ENCODE measurements around the gene AKR1C2.
"Not testable (repeated sequence)": the region's sequence is repeated elsewhere in the genome, so short reads cannot be mapped to it uniquely, and the experiment has no call there.

Gene AKR1C2

DNA sequence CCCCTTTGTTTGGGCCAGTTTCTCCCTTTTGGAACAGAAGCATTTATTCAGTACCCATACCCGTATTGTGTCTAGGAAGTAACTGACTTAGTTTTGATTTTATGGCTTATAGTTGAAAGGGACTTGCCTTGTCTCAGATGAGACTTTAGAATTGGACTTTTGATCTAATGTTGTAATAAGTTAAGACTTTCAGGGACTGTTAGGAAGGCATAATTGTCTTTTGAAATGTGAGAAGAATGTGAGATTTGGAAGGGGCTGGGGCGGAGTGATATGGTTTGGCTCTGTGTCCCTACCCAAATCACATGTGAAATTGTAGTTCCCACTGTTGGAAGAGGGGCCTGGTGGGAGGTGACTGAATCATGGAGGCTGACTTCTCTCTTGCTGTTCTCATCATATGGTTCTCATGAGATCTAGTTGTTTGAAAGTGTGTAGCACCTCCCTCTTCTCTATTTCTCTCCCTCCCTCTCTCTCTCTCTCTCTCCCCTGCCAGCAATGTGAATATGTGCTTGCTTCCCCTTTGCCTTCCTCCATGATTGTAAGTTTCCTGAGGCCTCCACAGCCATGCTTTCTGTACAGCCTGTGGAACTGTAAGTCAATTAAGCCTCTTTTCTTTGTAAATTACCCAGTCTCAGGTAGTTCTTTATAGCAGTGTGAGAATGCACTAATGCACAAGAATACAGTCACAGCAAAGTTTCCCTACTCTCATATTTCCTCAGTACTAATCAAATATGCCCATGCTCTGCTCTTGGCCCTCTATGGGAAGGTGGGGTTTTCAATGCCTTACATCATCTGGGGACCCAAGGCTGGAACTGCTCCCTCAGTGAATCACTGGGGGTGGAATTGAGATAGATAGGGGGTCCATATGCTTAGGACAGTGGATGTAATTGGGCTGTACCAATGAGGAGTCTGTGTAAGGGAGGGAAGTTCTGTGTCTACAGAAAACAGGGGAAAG is 57.6 kb downstream of the AKR1C2 start:
- Histone ChIP-seq H3K4me1 (ENCODE audit: control insufficient read depth in 2 of 2, insufficient read depth in 2 of 2, low read length in 2 of 2) (peaks cover 0 to 5% of the 10 kb centered on the region in 2 donors), H3K4me3 (ENCODE audit: low read length in 2 of 2) (no peak overlapping the region), H3K27me3 (ENCODE audit: control insufficient read depth in 2 of 2, insufficient read depth in 2 of 2, low read length in 2 of 2) (no peaks in the 10 kb centered on the region), H3K9ac (ENCODE audit: low read depth in 1 of 2, low read length in 2 of 2) (no peak overlapping the region), H3K36me3 (ENCODE audit: control insufficient read depth in 2 of 2, insufficient read depth in 2 of 2, low read length in 2 of 2) (no peaks in the 10 kb centered on the region), H3K27ac (ENCODE audit: low read depth in 2 of 2, low read length in 2 of 2) (no peak overlapping the region), H3K9me3 (ENCODE audit: control insufficient read depth in 2 of 2, low read length in 2 of 2) (no peaks in the 10 kb centered on the region)

DNA sequence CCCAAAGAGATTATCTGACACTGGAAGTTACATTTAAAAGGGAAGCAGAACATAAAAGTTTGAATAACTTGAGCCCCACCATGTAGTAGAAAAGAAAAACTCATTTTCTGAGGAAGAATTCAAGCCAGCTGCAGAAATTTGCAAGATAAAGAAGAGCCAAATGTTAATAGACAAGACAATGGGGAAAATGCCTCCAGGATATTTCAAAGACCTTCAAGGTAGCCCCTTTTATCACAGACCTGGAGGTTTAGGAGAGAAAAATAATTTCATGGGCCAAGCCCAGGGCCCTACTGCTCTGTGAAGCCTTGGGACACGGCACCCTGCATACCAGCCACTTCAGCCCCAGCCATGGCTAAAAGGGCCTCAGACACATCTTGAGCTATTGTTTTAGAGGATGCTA is 58.8 kb downstream of the AKR1C2 start:
- Histone ChIP-seq H3K9ac (ENCODE audit: low read depth in 1 of 2, low read length in 2 of 2) (no peak overlapping the region), H3K9me3 (ENCODE audit: control insufficient read depth in 2 of 2, low read length in 2 of 2) (no peaks in the 10 kb centered on the region), H3K4me1 (ENCODE audit: control insufficient read depth in 2 of 2, insufficient read depth in 2 of 2, low read length in 2 of 2) (peaks cover 0 to 5% of the 10 kb centered on the region in 2 donors), H3K27ac (ENCODE audit: low read depth in 2 of 2, low read length in 2 of 2) (no peak overlapping the region), H3K27me3 (ENCODE audit: control insufficient read depth in 2 of 2, insufficient read depth in 2 of 2, low read length in 2 of 2) (no peaks in the 10 kb centered on the region), H3K36me3 (ENCODE audit: control insufficient read depth in 2 of 2, insufficient read depth in 2 of 2, low read length in 2 of 2) (no peaks in the 10 kb centered on the region), H3K4me3 (ENCODE audit: low read length in 2 of 2) (no peak overlapping the region)

DNA sequence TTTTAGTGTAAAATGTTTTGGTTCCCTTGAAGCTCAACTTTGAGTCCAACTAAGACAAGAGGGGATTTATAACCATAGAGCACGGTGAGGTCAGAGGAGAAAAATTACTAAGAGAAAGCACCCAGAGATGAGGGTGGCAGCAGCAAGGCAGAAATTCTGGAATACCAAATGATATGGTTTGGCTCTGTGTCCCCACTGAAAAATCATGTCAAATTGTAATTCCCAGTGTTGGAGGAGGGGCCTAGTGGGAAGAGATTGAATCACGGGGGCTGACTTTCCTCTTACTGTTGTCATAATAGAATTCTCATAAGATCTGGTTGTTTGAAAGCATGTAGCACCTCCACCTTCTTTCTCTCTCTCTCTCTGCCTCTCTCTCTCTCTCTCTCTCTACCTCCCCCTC is 59.8 kb downstream of the AKR1C2 start:
- H3K27me3 ChIP-seq (ENCODE audit: control insufficient read depth in 2 of 2, insufficient read depth in 2 of 2, low read length in 2 of 2): no peaks in the 10 kb centered on the region
- peaks cover 0 to 5% of the 10 kb centered on the region in 2 donors for H3K4me1 ChIP-seq (ENCODE audit: control insufficient read depth in 2 of 2, insufficient read depth in 2 of 2, low read length in 2 of 2)
- no peaks in the 10 kb centered on the region for H3K9me3 ChIP-seq (ENCODE audit: control insufficient read depth in 2 of 2, low read length in 2 of 2)
- no peak overlapping the region for H3K9ac ChIP-seq (ENCODE audit: low read depth in 1 of 2, low read length in 2 of 2)
- H3K36me3 ChIP-seq (ENCODE audit: control insufficient read depth in 2 of 2, insufficient read depth in 2 of 2, low read length in 2 of 2): no peaks in the 10 kb centered on the region
- H3K27ac ChIP-seq (ENCODE audit: low read depth in 2 of 2, low read length in 2 of 2): no peak overlapping the region
- H3K4me3 ChIP-seq (ENCODE audit: low read length in 2 of 2): no peak overlapping the region

DNA sequence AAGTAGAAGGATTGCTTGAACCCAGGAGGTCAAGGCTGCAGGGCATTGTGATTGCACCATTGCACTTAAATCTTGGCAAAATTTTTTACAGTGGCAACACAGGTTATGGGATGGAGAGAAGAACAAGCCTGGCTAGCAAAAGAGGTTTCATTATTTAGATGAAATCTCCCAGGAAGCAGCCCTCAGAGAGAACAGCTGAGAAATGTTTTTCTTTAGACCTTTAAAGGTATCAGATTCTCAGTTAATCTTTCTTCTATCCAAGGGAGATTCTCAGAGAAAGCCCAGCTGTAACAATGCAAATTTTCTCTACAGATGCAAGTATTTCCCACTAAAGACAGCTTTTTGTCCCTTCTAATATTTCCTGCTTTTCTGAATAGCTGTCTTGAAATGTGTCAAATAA is 60.2 kb downstream of the AKR1C2 start:
- H3K9ac ChIP-seq (ENCODE audit: low read depth in 1 of 2, low read length in 2 of 2); H3K9me3 ChIP-seq (ENCODE audit: control insufficient read depth in 2 of 2, low read length in 2 of 2); H3K4me3 ChIP-seq (ENCODE audit: low read length in 2 of 2); H3K27ac ChIP-seq (ENCODE audit: low read depth in 2 of 2, low read length in 2 of 2); H3K4me1 ChIP-seq (ENCODE audit: control insufficient read depth in 2 of 2, insufficient read depth in 2 of 2, low read length in 2 of 2); H3K36me3 ChIP-seq (ENCODE audit: control insufficient read depth in 2 of 2, insufficient read depth in 2 of 2, low read length in 2 of 2); H3K27me3 ChIP-seq (ENCODE audit: control insufficient read depth in 2 of 2, insufficient read depth in 2 of 2, low read length in 2 of 2): not testable (repeated sequence)

DNA sequence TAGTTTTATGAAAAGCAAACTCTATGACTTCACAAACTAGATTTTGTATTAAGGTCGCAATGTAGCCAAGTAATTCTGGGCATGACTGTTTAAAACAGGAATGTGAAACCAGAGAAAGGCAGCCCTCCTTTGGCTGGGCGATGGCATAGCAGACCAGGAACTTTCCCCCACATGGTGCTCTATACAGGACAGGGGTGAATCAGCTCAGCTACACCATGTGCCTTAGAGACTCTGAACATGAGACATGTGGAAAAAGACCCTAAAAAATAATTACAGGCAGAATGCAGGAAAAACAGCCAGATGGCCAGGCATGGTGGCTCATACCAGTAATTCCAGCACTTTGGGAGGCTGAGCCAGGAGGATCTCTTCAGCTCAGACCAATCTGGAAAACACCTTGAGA is 60.7 kb downstream of the AKR1C2 start:
- not testable (repeated sequence) for H3K9ac ChIP-seq (ENCODE audit: low read depth in 1 of 2, low read length in 2 of 2); H3K27ac ChIP-seq (ENCODE audit: low read depth in 2 of 2, low read length in 2 of 2); H3K27me3 ChIP-seq (ENCODE audit: control insufficient read depth in 2 of 2, insufficient read depth in 2 of 2, low read length in 2 of 2); H3K36me3 ChIP-seq (ENCODE audit: control insufficient read depth in 2 of 2, insufficient read depth in 2 of 2, low read length in 2 of 2); H3K4me1 ChIP-seq (ENCODE audit: control insufficient read depth in 2 of 2, insufficient read depth in 2 of 2, low read length in 2 of 2); H3K4me3 ChIP-seq (ENCODE audit: low read length in 2 of 2); H3K9me3 ChIP-seq (ENCODE audit: control insufficient read depth in 2 of 2, low read length in 2 of 2)

DNA sequence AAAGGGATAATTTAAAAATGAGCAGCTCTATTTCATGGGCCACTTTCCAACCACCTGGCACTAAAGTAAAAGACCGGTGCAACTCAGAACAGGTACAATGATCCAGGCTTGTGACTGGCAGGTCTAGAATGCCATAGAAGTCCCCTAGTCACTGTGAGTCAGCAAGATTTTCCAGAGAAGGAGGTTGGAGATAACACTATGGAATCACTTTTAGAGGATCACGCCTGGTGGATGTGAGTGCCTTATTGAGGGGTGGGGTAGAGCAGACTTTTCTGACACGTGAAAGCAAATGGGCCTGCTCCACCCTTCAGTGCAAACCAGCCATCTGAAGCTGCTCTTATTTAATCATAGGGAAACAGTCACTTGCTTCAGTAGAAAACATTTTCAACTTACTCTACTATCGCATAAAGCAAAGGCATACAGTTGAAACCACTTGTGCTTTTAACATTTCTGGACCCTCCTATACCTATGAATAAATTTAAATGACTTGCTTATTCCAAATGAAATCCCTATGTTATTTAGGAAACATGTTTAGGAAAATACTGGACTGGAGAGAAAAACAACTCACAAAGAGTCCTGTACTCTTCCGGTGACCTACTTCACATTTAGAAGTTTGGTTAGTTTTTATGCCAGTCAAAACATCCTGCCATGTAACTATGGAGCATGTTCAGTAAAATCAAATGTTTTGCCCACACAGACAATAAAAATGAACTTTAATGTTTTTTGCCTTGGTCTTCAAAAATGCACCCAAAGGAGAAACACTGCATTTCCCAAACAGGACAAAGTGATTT is 61.9 kb downstream of the AKR1C2 start:
- Histone ChIP-seq H3K4me1 (ENCODE audit: control insufficient read depth in 2 of 2, insufficient read depth in 2 of 2, low read length in 2 of 2) (no peaks in the 10 kb centered on the region), H3K27ac (ENCODE audit: low read depth in 2 of 2, low read length in 2 of 2) (no peak overlapping the region), H3K9me3 (ENCODE audit: control insufficient read depth in 2 of 2, low read length in 2 of 2) (no peaks in the 10 kb centered on the region)

DNA sequence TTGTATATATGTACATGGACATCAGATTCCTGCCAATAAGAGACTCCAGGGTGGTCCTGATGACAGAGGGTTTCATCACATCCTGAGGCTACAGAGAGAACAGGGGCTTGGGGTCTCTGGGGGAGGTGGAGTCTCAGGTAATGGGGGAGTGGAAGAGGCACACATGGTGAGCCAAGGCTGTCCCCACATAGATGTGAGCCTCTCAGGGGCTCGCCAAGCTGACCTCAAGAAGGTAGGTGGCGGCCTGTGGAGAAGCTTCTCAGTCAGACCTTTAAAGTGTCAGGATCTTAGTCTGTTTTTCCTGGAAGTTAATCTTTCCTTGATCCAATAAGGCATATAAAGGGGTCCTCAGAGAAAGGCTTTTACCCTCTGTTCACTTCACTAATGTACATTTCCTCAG is 62.7 kb downstream of the AKR1C2 start:
- H3K4me1 ChIP-seq (ENCODE audit: control insufficient read depth in 2 of 2, insufficient read depth in 2 of 2, low read length in 2 of 2); H3K36me3 ChIP-seq (ENCODE audit: control insufficient read depth in 2 of 2, insufficient read depth in 2 of 2, low read length in 2 of 2); H3K27me3 ChIP-seq (ENCODE audit: control insufficient read depth in 2 of 2, insufficient read depth in 2 of 2, low read length in 2 of 2); H3K9me3 ChIP-seq (ENCODE audit: control insufficient read depth in 2 of 2, low read length in 2 of 2); H3K4me3 ChIP-seq (ENCODE audit: low read length in 2 of 2); H3K27ac ChIP-seq (ENCODE audit: low read depth in 2 of 2, low read length in 2 of 2); H3K9ac ChIP-seq (ENCODE audit: low read depth in 1 of 2, low read length in 2 of 2): not testable (repeated sequence)

More for the DNA sequence above, 61.9 kb downstream of the AKR1C2 start:
- H3K4me3 ChIP-seq (ENCODE audit: low read length in 2 of 2): no peak overlapping the region
- no peak overlapping the region for H3K9ac ChIP-seq (ENCODE audit: low read depth in 1 of 2, low read length in 2 of 2)
- H3K27me3 ChIP-seq (ENCODE audit: control insufficient read depth in 2 of 2, insufficient read depth in 2 of 2, low read length in 2 of 2): no peaks in the 10 kb centered on the region
- H3K36me3 ChIP-seq (ENCODE audit: control insufficient read depth in 2 of 2, insufficient read depth in 2 of 2, low read length in 2 of 2): no peaks in the 10 kb centered on the region

DNA sequence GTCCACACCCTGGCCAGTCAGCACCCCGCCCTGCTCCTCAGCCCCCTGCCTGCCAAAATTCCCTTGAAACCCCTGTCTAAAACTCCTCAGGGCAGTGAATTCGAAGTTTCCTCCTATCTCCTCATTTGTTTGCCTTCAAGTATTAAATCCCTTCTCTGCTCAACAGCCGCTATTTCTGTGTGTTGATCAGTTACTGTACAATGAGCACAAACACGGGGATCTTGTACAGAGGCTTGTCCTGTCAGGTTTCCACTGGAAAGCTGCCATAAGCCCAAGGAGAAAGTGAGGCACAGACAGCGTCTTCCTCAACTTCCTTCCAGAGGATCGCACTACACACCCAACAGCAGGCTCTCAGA is 63.6 kb downstream of the AKR1C2 start:
- H3K27ac ChIP-seq (ENCODE audit: low read depth in 2 of 2, low read length in 2 of 2); H3K27me3 ChIP-seq (ENCODE audit: control insufficient read depth in 2 of 2, insufficient read depth in 2 of 2, low read length in 2 of 2); H3K36me3 ChIP-seq (ENCODE audit: control insufficient read depth in 2 of 2, insufficient read depth in 2 of 2, low read length in 2 of 2); H3K9me3 ChIP-seq (ENCODE audit: control insufficient read depth in 2 of 2, low read length in 2 of 2); H3K4me3 ChIP-seq (ENCODE audit: low read length in 2 of 2); H3K4me1 ChIP-seq (ENCODE audit: control insufficient read depth in 2 of 2, insufficient read depth in 2 of 2, low read length in 2 of 2); H3K9ac ChIP-seq (ENCODE audit: low read depth in 1 of 2, low read length in 2 of 2): not testable (repeated sequence)

DNA sequence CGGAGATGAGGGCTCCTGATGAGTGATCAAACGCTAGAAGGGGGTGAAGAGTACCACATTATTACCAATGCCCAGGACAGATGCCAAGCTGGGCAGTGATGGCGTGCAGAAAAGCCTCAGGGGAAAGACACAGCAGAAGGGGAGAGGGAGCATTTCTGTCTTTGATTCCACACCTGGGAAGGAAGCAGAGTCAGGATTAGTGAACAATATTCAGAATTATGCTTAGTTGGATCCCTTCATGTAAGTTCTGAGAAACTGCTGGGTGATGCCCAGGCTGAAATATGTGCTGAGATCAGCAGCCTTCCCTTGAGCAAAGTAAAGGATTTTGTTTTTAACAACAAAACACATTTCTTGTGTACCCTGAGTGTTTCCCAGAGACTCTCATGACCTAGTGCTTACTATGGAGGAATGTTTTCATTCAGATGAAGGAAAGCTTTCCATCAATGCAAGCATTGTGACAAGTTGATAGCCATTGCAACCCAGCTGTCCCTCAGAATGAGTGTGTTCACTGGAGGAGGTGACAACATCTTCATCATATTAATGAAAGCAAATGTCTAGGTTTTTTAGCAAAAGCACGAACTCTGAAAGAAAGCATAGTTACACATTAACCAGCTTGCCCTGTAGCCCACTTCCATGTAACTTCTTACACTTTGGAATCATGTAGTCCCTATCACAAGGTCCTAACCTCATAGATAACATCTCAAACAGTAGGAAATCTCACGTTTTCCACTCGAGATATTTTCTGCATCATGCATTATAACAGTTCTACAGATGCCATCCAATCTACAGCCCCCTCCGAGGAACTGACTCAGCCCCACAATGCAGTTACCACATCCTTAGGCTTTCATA is 64.2 kb downstream of the AKR1C2 start:
- Histone ChIP-seq H3K4me3 (ENCODE audit: low read length in 2 of 2) (no peak overlapping the region), H3K36me3 (ENCODE audit: control insufficient read depth in 2 of 2, insufficient read depth in 2 of 2, low read length in 2 of 2) (no peaks in the 10 kb centered on the region), H3K27me3 (ENCODE audit: control insufficient read depth in 2 of 2, insufficient read depth in 2 of 2, low read length in 2 of 2) (no peaks in the 10 kb centered on the region), H3K9me3 (ENCODE audit: control insufficient read depth in 2 of 2, low read length in 2 of 2) (no peaks in the 10 kb centered on the region), H3K27ac (ENCODE audit: low read depth in 2 of 2, low read length in 2 of 2) (no peak overlapping the region), H3K4me1 (ENCODE audit: control insufficient read depth in 2 of 2, insufficient read depth in 2 of 2, low read length in 2 of 2) (no peaks in the 10 kb centered on the region), H3K9ac (ENCODE audit: low read depth in 1 of 2, low read length in 2 of 2) (no peak overlapping the region)

All from mucosa of rectum (tissue), 2 donors.